Uterus (tissue), 4 donors: Measurements from ENCODE around the gene CTIF. TPM values are rescaled to one million over a fixed set of nuclear protein-coding genes. Genes with fewer than 3 reads are reported as not detected.
A peak's percentile ranks its signal among the peaks of the same experiment; 100 is the strongest.

Experiments used
- DNase-seq, 2 donors: peaks; one replicate each; pipeline ENCODE4 v3.0.0-alpha.2; 2019 to 2020
- H3K27ac ChIP-seq, 2 donors: fragments of 200-600 bp; sonication (generic); 1 replicate in 1 of 2; 2 replicates in 1 of 2; pipeline ENCODE4 v1.5.1; 2016 to 2018
- H3K27me3 ChIP-seq, 2 donors: fragments of 200-600 bp; sonication (generic); one replicate each; pipeline ENCODE4 v1.5.1; 2018 to 2019; ENCODE audit warnings: control low read depth in 1 of 2
- H3K36me3 ChIP-seq, 2 donors: fragments of 200-600 bp; sonication (generic); one replicate each; pipeline ENCODE4 v1.5.1; 2019; ENCODE audit warnings: control low read depth in 1 of 2
- H3K4me1 ChIP-seq, 2 donors: fragments of 200-600 bp; sonication (generic); one replicate each; pipeline ENCODE4 v1.5.1; 2018 to 2019; ENCODE audit warnings: control low read depth in 1 of 2
- H3K4me3 ChIP-seq, 2 donors: fragments of 200-600 bp; sonication (generic); 1 replicate in 1 of 2; 2 replicates in 1 of 2; pipeline ENCODE4 v1.5.1; 2018 to 2019; ENCODE audit warnings: mild to moderate bottlenecking in 1 of 2
- H3K9me3 ChIP-seq, 2 donors: fragments of 200-600 bp; sonication (generic); one replicate each; pipeline ENCODE4 v1.5.1; 2019; ENCODE audit warnings: control low read depth in 1 of 2
- CTCF ChIP-seq, 4 experiments: fragments of 200-600 bp in 2 of 4; fragments of 450-650 bp in 2 of 4; sonication (generic) in 2 of 4; IDR thresholded peaks; one replicate each; pipeline ENCODE4 v1.5.1; 2016 to 2019; ENCODE audit warnings: antibody characterized with exemption in 4 of 4, mild to moderate bottlenecking in 2 of 4, moderate library complexity in 1 of 4
- POLR2A ChIP-seq, 2 donors: fragments of 450-650 bp; IDR thresholded peaks; one replicate each; pipeline ENCODE4 v1.6.1; 2016; ENCODE audit warnings: antibody characterized with exemption in 2 of 2, mild to moderate bottlenecking in 1 of 2, moderate library complexity in 1 of 2
- intact Hi-C: fragments of 100-400 bp; cut with DNase I; formaldehyde crosslinking; loops from one replicate; pipeline ENCODE4 v1.15.1; 2023; ENCODE audit warnings: low total_unique reads
- total RNA-seq, 4 donors: library from RNA; depleted of rRNA in 3 of 4; stranded (reverse); fragments of >200 nt in 3 of 4; gene quantifications; one replicate each; pipeline versions ENCODE4 v1.1.0 to v1.2.4, GENCODE V29; 2014 to 2023
- donor health status: DM: yes; HTN: yes; CAD: no.

The CTIF gene
- 10 to 100 TPM; 11.3 to 94.3 (median 48.0) TPM for total RNA-seq

DNA sequence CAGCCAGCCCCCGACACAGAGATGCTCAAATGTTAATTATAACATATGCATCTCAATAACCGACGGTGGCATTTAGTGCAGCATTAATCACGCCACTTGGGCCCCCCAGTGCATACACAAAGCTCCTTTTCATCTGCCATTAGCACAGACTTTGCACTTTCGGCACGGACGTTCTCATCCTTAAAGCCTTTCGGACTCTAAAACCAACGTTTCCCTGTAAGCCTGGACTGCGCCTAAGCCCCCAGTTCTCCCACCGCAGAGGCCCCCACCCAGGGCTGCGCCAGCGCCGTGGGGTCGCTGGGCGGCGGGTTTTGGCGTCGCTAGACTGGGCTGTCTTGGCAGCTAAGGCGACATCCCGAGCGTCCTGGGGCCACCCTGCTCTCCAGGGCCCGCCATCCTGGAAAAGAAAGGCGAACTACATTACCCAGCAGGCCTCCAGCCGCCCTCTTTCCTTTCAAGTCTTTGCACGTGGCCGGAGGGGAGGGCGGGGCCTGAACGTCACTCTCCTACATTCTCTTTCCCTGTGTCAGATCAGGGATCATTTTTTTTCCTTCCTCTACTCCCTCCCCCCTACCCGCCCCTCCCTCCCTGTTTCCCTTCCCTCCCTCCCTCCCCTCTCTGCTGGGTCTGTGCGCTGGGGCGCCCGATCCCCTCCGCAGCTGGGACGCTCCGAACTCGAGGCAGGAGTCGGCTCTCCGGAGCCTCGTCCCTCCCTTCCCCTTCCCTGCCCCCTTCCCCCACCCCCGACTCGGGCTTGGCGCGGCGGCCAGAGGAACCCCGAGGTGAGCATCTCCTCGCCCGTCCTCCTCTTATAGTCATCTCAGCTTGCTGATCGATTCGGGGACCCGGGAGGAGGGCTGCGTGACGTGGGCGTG lies at the start of gene CTIF:
Gene CTIF, plus strand, starts transcription at position 501 of the 875 bp plus-strand sequence. CDS start 80,535 bp downstream, outside the sequence.
- H3K4me1 ChIP-seq, result no peaks in the 10 kb centered on the region
- peak in 1 of 4 experiments; percentile 26 for TF ChIP-seq CTCF (IDR thresholded peaks at IDR 0.05)
- peak; percentile 29 to 44 for TF ChIP-seq POLR2A (IDR thresholded peaks at IDR 0.05)
- H3K27ac ChIP-seq, result peak within 1 kb of the TSS; percentile 87 to 93
- intact Hi-C loops, result no loop called here
- no peaks in the 10 kb centered on the region for H3K27me3 ChIP-seq
- peak; percentile 95 to 98 for DNase-seq
- H3K9me3 ChIP-seq, result no peaks in the 10 kb centered on the region
- H3K4me3 ChIP-seq, result peak within 1 kb of the TSS; percentile 60 to 79
- H3K36me3 ChIP-seq, result no peaks in the 10 kb centered on the region

GRCh38 chr18:48490641-48491293 lies 48.1 kb upstream of the CTIF start:
- TF ChIP-seq CTCF (IDR thresholded peaks at IDR 0.05), result no peak
- TF ChIP-seq POLR2A (IDR thresholded peaks at IDR 0.05), result no peak
- peak in 1 of 2 donors; percentile 24 for DNase-seq
- Histone ChIP-seq H3K36me3 (no peaks in the 10 kb centered on the region), H3K9me3 (no peaks in the 10 kb centered on the region), H3K27me3 (no peaks in the 10 kb centered on the region), H3K27ac (peak overlapping the region; percentile 13 to 34), H3K4me1 (no peaks in the 10 kb centered on the region), H3K4me3 (no peak overlapping the region)
- intact Hi-C loops, result no loop called here

GRCh38 chr18:48492880-48493279 lies 46.0 kb upstream of the CTIF start:
- no peak for TF ChIP-seq CTCF (IDR thresholded peaks at IDR 0.05)
- TF ChIP-seq POLR2A (IDR thresholded peaks at IDR 0.05), result no peak
- no peak overlapping the region for H3K4me3 ChIP-seq
- H3K4me1 ChIP-seq, result no peaks in the 10 kb centered on the region
- intact Hi-C loops, result no loop called here
- H3K36me3 ChIP-seq, result no peaks in the 10 kb centered on the region
- no peaks in the 10 kb centered on the region for H3K27me3 ChIP-seq
- H3K9me3 ChIP-seq, result no peaks in the 10 kb centered on the region
- DNase-seq, result no peak
- no peak overlapping the region for H3K27ac ChIP-seq

GRCh38 chr18:48493434-48494230 lies 45.2 kb upstream of the CTIF start:
- H3K27ac ChIP-seq, result no peak overlapping the region
- H3K36me3 ChIP-seq, result no peaks in the 10 kb centered on the region
- no peaks in the 10 kb centered on the region for H3K9me3 ChIP-seq
- no peaks in the 10 kb centered on the region for H3K4me1 ChIP-seq
- no peak overlapping the region for H3K4me3 ChIP-seq
- intact Hi-C loops, result no loop called here
- no peak for DNase-seq
- no peaks in the 10 kb centered on the region for H3K27me3 ChIP-seq
- no peak for TF ChIP-seq CTCF (IDR thresholded peaks at IDR 0.05)
- no peak for TF ChIP-seq POLR2A (IDR thresholded peaks at IDR 0.05)
